Renal cortex interstitium (tissue), 11 donors: ENCODE data around the gene NAA40. TPM values are rescaled to one million over a fixed set of nuclear protein-coding genes. Genes with fewer than 3 reads are reported as not detected.

Source experiments
- DNase-seq, 11 donors: peaks; one replicate each; pipeline ENCODE4 v3.0.0-alpha.2; 2013; ENCODE audit warnings: low read depth in 9 of 11, low spot score in 4 of 11; ENCODE audit errors: extremely low read depth in 1 of 11
- polyA plus RNA-seq, 3 donors: library from polyadenylated mRNA; unstranded; fragments of 120-200 nt; gene quantifications; one replicate each; pipeline ENCODE4 v1.2.1, GENCODE V29; 2013; ENCODE audit not compliant: insufficient read length in 3 of 3

Gene NAA40
- polyA plus RNA-seq, 3 donors, result 32.0 to 43.8 (median 32.0) TPM

DNA sequence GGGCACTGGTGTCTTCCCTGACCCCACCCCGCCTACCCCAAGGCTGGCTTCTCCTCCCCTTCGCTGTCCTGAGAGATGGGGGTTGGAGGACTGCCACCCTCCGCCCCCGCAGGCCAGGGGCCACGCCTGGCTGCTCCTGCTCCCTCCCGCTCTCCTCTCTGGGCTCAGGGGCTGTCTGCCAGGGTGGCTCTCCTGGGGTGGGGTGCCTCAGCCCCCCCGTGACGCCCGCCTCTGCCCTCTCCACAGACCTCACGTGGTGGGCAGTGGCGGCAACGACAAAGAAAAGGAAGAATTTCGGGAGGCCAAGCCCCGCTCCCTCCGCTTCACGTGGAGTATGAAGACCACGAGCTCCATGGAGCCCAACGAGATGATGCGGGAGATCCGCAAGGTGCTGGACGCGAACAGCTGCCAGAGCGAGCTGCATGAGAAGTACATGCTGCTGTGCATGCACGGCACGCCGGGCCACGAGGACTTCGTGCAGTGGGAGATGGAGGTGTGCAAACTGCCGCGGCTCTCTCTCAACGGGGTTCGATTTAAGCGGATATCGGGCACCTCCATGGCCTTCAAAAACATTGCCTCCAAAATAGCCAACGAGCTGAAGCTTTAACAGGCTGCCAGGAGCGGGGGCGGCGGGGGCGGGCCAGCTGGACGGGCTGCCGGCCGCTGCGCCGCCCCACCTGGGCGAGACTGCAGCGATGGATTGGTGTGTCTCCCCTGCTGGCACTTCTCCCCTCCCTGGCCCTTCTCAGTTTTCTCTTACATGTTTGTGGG lies 30.0 kb upstream of the NAA40 start:
- no peak for DNase-seq

DNA sequence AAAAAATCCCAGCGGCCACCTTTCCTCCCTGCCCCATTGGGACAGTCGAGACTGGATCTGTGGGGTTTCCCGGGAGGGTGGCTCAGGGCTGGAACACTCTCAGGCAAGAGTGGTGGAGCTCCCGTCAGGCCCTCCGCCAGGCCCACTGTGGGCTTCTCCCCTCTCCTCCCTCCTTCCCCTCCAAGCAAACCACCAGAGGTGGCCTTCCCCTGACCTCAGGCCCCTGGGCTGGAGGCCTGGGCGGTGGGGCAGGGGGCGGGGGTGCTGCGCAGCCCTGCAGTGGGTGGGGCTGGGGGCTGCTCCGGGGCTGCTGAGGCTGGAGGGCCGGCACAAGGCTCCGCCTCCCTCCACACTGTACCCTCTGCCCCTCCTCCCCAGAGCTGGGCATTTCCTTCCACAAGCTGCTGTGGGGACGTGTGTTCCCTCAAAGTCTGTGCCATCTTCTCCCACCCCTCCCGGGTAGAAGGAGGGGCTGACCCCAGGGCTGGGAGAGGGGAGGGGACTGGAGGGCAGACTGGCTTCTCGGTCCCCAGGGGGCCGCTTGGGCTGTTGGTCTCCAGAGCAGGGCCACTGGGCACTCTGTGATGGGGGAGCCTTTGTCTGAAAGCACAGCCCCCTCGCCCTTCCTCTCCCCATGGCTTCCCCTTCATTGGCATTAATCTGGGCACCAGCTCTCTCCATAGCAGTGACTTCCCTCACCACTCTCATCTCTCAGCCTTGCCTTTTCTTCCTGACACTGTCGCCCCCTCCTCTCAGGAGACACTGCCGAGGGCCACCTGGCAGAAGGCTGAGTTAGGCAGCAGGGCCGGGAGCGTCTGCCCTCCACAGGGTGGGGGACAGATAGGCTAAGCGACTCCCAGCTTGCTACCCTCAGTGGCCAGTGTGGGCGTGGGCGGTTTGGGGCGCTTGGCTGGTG lies 29.0 kb upstream of the NAA40 start:
- DNase-seq, result no peak

GRCh38 chr11:63910675-63911074 lies 28.1 kb upstream of the NAA40 start:
- no peak for DNase-seq

- DNase-seq, result no peak
These were observed 27.4 kb upstream of the NAA40 start for GRCh38 chr11:63911440-63911839.

GRCh38 chr11:63911876-63912275 lies 26.9 kb upstream of the NAA40 start:
- no peak for DNase-seq

GRCh38 chr11:63912678-63913077 lies 26.1 kb upstream of the NAA40 start:
- DNase-seq, result no peak

DNA sequence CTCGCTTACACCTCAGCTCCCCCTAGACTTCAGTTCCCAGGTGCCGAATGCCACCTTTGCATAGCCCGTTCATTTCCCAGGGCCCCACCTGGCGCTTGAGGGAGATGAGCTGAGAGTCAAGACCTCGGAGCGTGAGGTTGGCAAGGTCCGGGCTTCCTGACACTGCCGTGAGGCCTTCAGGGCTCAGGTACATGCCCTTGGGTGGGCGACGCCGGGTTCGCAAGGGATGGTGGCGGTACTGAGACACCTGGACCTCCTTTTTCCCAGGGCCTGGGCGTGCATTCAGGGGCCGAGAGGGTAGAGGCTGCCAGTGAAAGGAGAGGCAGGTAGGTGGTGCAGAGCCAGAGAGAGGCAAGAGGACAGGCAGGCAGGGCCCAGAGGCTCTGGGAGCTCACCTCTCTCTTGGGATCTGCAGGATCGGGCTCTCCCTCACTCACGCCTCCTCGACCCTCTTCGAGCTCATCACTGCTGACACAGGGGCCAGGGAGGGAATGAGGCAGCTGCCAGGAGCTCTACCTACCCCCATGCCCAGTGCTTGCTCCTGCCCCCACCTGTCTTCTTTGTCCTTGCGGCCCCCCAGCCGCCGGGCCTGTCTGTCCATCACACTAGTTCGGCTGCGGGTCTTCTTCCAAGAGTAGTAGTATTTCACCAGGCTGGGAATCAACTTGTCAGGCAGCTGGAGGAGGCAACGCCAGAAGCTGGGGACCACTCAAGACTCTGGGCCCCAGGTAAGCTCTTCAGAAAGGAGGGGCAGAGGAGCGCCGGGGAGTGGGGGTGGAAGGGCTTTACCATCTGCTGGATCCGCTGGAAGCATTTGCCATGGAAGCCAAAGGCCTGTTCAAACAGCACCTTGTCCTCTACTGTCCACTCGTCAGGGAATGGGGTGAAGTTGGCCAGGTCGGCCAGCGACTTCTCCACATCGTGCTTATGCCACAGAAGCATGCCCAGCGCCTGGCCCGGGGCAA lies 24.7 kb upstream of the NAA40 start:
- no peak for DNase-seq

DNA sequence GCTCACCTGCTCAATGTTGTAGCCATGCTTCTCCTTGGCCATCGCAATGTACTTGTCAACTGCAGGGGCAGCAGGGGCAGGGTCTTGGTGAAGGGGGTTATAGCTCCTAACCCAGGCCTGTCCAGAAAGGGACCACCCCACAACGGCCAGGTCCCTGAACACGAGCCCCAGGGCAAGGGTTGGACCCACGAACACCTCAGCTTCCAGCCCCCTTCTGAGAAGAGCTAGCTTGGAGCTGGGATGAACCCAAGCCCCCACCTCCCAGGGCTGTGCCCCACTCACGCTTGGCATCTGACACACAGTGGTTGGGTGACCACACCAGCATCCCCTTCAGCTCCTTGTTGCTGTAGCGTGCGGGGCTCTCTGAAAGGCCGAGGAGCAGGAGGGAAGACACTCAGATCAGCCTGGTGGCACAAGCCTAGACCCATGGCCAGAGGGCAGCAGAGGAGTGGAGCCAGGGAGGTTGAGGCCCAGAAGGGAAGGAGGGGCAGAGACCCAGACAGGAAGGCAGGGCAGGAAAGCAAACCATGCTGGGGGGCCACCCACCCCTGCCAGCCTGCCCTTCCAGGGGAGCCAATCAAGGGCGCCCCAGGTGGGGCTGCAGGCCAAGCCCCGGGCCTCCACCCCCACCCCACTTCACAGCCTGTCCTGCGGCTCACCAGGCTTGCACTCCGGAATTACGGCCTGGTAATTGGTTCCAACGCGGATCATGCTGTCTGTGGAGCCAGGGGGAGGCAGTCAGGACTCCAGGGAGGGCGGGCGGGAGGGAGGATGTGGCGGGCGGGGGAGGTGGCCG lies 23.7 kb upstream of the NAA40 start:
- no peak for DNase-seq

- DNase-seq, result no peak
These were observed 22.6 kb upstream of the NAA40 start for GRCh38 chr11:63915961-63916836.

DNA sequence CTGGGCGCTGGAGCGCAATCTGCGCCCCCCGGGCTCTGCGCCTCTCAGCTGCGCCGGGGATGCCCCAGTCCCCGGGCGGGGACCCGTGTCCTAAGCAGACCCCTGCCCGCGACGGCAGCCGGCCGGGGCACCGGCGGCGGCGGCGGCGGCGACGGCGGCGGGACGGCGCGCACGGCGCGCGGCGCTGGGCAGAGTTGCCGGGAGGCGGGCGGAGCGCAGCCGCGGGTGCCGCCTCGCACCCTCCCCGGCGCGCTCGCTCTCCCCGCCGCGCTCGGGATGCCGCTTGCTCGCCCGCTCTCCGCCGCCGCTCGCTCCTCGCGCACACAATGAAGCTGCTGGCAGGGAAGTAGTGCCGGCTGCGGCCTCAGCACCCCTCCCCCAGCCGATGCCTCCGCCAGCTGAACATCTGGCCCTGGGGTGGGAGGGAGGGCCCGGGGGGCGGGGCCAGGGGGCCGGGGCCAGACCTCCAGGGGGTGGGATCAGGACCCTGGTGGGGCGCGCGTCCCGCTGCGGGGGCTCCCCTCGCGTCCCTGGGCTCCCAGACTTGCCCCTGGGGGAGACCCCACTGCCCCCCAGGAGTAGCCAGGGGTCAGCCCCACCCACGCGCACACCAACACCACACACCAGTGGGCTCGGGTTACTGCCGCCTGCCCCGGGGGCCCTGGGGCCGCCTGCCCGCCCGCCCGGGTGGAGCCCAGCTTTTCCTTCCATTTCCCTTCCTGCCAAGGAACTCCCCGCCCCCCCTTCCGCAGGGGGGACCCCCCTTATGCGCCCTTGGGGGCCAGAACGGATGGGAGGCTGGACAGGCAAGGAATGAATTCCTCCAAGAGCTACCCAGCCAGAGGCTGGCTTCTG lies 21.7 kb upstream of the NAA40 start, which contains the start of gene RCOR2:
TSS of gene RCOR2 (minus strand) at position 328 of the 855 bp plus-strand sequence. CDS start 708 bp downstream, outside the sequence.
- peak in 1 of 11 donors; percentile 73 for DNase-seq

DNA sequence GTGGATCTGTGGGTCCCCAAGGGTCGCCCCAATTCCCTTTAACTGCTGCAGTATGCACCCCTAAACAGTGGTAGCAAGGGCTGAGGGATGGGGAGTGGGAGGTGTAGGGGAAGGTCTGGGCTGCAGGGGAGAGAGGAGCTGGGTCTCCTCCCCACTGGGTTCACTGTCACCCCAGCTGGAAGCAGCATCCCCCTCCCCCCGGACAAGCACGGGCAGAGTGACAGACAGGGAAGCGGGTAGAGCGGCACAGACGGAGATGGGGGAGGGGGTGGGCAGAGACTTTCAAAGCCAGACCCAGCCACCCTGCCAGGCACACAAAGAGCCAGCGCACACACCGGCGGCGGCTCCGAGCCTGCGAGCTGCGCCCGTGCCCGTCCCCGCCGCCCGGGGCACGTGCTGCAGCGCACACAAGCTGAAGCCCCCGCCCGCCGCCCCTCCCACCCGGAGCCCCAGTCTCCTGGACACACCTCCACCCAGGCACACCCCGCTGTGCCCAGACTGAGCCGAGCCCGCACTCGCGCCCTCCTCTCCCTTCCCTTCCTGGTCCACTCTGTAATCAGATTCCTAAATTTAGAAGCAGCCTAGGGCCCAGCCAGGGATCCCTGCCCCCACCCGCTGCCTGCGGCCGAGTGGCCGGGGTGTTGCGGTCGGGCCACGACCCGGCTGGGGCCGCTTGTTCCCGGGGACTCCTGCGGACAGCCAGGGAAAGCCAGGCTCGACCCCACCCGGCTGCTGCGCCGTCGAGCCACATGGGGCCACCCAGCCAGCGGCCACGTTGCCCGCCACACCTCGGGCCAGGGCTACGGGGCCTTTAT lies 20.9 kb upstream of the NAA40 start:
- no peak for DNase-seq

DNA sequence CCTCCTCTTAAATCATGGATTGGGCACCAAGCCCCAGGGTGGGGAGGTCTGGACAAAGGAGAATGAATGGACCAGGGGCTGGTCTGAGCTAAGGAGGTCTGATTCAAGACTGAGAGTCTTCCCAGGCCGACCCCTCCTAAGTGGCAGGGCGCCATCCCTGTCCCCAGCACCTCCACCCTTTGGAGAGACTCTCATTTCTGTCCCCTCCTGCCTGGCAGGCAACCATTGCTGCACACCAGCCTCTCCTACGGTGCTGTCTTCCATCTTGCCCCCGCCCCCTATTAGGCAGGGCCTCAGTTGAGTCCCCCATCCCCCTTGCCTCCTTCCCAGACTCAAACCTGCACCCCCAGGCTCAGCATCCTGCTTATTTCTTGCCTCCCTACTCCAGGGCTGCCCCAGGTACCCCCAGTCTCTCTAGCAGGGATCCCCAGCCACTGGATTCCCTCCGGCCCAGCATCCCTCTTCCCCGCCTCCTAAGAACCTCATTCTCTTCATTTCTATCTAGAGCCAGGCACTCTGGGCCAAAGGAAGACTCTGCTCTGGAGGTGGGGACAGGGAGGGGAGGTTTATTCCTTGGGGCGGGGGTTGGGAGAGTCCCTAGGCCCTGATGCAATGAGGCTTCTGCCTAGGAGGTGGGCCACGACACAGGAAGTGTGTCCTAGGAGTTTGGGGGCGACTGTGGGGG lies 20.2 kb upstream of the NAA40 start:
- DNase-seq, result no peak

- no peak for DNase-seq
These were observed 19.3 kb upstream of the NAA40 start for GRCh38 chr11:63919267-63920125.
